GM21423 (cell line): ENCODE measurements around the gene EFCAB6.

Source experiments
- ATAC-seq: cut with Tn5 transposase; IDR thresholded peaks from one replicate; pipeline ENCODE4 v1.9.1; 2021; ENCODE audit warnings: mild to moderate bottlenecking, moderate library complexity; ENCODE audit not compliant: unreplicated experiment

The EFCAB6 gene

DNA sequence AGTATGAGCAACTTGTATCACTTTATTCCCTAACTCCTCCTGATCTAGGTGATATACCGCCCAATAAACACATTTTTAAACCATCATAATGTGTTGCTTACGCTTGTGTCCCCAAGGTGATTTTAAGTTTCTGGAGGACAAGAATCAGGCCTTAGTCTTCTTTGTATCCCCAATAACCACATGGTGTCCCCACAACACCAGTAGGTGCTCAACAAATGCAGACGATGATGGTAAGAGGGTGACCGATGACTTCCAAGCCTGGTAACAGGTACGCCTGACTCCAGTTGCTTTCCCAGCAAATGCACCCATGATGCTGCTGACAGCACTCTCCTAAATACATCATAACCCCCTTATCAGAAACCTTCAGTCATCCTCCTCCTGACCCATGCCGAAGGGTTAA, 64.2 kb downstream of the EFCAB6 start:
- no peak for ATAC-seq

DNA sequence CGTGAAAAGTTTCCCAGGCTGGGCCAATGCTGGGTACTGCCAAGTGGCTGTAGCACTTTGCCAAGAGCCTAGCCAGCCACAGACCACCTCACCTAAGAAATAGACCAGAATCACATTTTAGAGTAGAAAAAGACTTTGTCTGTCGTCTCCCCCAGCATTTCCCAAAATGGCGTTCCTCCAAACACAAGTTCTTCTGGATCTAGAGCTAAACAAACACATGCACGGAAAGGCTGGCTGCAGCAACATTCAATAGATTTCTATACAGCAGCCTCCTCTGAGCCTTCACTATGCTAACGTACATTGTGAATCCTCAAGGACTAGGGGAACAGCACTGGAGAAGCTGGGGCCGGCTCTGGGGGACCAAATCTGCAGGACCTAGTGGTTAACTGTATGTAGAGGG, 65.0 kb downstream of the EFCAB6 start:
- no peak for ATAC-seq

DNA sequence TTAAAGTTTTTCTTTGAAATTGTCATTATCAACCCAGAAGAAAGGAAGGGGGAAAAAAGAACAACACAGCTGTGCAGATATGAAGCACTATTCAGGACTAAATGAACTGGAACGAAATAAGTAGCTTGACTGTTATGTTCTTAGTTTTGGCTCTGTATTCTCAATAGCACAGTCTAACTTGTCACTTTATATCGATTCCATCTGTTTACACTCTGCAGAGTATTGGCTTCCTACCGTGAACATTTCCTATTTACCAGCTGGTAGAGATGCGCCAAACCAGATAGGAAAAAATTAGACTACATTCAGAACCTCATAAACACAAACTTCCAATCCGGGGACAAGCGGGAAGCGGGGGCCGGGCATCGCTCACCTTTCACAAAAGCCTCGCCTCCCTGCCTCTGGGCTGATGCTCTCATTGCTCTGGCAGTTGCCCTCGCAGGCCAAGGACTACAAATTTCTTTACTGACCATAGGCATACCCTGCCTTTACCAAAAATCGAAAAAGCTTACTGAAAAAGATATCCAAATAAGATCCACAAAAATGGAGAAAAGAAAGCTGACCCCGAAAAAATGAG, 66.2 kb downstream of the EFCAB6 start:
- ATAC-seq: no peak

DNA sequence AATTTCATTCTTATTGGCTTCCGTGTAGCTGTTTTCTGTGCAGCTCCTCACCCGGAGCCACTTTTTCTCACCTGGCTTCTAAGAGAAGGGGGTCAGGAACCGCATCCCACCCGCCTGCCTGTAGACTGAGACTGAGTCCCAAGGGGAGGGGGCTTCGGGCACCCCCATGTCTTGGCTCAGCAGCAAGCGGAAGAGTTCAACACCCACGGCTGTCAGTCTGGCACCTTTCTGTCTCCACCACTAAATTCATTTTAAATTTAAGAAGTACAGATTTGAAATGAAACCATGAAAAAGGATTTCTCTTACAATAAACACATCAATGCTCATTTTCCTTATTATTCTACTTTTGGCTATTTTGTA, 66.7 kb downstream of the EFCAB6 start:
- no peak for ATAC-seq

DNA sequence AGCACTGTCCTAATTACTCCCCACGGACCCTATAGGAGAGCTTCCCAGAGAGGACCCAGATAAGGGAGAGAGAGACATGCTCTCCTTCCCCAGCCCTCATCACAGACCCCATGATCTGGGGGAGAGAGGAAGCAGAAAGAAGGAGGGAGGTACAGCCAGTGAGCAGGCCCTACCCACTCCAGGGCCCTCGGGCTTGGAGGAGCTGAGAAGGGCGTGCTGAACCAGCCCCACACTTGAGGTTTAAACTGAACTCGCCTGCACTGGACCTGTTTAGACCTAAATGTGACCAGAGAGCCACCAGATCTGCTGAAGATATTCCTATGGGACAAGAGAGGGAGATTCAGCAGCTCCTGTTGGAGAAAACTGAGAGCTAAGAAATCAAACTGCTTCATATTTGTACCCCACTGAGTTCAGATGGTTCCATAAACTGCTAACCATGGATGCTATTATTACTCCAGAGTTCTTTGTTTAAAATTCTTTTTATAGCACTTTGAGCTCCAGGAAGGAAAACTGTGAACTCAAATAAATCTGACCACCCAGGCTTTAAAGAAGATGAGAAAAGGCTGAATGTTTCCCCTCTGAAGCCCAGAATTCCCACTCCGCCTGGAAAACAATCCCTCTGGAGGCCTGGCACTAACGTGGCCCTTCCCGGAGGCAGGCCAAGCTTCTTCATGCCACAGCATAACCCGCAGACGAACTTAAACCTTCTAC, 67.2 kb downstream of the EFCAB6 start:
- no peak for ATAC-seq

DNA sequence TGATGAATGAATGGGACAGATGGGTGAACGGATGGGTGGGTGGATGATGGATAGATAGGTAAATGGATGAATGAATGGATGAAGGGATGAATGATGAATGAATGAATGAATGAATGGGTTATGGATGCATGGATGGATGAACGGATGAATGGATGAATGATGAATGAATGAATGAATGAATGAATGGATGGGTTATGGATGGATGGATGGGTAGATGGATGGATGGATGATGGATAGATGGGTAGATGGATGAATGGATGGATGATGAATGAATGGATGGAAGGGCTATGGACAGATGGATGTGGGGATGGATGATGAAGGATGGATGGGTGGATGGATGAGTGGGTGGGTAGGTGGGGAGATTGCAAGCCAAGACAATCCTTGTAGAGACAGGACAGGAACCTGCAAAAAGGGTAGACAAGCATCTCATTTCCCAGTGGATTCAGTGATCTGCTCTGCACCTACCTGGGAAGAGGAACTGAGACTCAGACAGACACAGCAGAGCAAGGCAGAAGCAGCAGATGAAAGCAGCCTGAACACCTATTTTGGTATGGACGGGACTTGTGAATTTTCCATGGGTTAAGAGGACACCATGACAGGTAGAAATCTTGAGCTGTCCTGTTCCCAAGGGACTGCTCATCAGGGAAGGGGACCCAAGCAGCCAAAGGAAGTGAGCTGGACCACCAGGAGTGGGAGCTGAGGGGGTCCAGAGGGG, 68.0 kb downstream of the EFCAB6 start:
- no peak for ATAC-seq

DNA sequence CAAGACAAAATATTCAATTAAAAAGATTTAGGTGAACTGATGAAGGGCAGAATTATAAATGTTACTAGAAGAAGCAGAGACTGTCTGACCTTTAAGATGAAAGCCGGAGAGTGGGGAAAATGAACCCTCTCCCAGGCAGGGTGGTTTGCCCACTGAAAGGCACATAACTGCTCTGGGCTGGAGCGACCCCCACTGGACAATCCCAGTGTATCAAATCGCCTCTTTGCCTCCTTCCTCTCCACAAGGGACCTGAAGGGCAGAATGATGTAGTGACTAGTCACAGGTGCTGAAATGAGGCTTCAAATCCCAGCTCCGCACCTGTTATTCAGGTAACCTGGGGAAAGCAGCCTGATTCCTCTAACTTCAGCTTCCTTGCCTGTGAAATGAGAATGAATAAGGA, 69.0 kb downstream of the EFCAB6 start:
- ATAC-seq: no peak

DNA sequence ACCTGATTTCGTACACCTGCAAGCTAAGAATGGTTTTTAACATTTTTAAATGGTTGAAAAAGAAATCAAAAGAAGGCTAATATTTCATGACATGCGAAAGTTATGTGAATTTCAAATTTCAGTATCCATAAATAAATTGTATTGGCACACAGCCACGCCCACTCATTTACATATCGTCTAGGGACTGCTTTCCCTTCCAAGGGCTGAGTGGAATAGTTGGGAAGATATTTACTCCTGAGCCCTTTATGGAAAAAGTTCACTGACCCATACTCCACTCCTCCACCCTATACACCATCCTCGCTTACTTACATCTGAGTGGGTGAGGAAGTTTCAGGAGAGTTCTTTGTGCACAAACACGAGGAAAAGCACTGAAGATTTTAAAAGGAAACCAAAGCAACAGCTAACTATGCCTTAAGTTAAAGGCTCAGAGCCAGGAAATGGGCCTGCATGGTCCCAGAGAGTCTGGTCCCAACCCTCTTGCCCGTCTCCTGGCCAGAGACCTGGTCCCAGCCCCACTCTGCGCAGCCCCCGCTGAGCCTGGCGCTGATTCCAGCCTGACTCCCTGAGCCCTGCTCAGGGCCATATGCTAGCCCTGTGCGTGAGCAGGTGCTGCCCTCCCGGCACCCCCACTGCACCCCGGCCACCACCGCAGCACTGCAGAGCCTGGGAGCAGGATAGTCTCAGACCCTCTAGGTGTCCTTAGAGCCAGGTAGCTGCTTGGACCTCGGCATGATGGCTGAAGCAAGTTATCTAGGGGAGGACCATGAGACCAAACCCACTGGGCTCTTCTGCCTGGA, 69.8 kb downstream of the EFCAB6 start:
- no peak for ATAC-seq

DNA sequence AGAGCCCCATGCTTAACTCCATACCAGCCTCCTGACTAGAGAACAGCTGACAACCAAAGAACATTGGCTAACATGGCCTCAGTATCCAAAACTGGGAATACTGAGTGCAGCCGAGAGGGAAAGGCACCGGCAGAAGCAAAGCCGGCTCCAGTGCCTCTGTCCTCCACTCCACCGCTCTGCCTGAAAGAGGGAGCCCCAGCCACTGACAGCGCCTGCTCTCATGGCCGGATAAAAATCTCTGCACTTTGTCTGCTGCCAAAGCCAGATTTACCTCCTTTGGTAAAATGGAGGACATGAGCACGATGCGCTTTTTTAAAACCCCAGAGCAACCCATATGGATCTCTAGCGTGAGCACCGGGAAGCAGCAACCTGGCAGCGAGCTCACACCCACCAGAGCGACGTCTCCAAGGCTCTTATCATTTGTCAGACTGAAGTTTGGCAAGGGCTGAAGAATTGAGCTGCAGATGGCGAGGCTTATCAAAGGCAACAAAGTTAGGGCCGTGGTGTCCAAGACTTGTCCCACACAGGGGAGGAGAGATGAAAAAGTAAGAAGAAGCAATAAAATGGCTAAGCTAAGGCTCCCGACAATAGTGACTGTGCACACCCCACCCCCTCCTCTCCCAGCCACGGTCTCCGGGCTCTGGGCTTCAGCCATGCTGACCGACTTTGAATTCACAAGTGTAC, 71.4 kb downstream of the EFCAB6 start:
- ATAC-seq: no peak

DNA sequence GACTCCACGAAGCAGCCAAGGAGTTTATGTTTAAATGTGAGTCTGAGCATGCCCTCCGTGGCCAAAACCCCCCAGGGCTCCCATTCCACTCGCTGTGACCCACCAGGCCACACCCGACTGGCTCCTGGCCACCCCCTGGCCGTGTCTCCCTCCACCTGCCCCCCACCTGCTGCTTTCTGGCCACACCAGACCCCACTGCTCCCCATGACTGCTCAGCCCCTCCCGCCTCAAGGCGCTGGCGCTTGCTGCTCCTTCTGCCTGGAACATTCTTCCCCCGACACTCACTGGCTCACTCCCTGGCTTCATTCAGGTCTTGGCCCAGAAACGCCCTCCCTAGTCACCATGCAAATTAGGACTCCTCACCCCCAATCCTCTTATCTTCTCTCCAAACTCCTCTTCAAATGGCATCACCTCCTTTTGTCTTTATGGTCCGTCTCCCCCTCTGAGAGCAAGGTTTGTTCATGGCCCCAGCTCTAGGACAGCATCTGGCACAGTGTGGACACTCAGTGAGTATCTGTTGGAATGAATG, 72.2 kb downstream of the EFCAB6 start:
- no peak for ATAC-seq

DNA sequence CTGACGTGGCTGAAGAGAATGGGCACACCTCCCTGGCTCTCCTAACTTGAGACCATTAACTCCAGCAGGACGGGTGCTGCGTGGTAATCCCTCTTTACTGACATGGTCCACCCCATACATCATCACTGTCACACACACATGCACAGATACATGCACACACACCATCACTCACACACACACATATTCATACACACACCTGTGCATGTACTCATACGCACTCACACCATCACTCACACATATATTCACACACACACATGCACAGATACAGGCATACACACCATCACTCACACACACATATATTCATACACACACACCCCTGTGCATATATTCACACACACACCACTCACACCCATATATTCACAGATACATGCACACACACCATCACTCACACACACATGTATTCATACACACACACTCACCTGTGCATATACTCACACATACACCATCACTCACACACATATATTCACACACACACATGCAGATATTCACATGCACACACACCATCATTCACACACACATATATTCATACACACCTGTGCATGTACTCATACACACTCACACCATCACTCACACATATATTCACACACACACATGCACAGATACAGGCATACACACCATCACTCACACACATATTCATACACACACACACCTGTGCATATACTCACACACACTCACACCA, 74.8 kb downstream of the EFCAB6 start:
- ATAC-seq: no peak

DNA sequence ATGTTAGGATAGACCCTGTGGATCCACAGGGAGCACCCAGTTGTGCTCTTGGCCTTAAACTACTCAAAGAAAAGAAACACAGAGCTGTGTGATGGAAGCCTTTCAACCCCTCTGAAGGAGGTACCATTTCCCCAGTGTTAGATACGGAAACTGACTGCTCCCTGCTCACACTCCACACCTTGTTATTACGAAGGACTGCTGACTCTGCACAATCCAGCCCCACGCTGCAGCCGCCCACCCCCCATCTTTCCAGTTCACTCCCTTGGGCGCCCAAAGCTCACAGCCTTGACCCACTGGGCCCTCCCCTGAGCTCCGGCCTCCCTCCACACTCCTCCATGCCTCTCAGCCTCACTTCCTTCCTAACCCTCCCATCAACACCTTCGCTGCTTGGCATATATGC, 75.5 kb downstream of the EFCAB6 start:
- ATAC-seq: no peak

DNA sequence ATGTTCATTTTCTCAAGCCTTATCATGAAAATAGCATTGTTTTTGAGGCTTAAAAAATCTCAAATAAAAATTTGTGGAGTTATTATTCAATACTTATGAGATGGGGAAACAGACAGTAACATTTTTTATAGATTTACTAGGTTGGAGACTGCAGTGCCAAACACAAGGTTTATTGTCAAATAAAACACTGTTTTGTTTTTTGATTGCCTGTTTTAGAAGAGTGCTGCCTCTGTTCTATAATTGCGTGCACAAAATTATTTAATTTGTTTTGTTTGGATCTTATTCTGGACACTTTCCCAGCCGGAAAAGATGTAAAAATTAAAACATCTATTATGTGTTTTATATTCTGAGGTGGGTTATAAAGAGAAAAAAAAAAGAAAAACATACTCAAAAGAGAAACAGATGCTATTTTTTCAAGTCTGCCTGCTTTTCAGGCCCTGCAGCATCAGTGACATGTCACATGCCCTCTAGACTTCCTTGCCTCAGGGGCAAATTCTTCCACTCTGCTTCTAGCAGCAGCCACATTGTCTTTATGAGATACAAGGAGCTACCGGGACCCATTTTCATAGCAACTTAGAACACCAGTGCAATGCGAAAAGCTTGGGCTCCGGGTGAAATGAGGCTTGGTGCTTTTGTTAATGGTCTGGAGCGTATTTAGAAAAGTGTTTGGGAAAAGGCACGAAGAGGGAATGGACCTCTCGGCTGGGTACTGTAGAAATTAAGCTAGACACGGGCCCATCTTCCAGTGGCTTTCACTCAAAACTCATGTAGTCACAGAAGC, 77.5 kb downstream of the EFCAB6 start:
- ATAC-seq: no peak

DNA sequence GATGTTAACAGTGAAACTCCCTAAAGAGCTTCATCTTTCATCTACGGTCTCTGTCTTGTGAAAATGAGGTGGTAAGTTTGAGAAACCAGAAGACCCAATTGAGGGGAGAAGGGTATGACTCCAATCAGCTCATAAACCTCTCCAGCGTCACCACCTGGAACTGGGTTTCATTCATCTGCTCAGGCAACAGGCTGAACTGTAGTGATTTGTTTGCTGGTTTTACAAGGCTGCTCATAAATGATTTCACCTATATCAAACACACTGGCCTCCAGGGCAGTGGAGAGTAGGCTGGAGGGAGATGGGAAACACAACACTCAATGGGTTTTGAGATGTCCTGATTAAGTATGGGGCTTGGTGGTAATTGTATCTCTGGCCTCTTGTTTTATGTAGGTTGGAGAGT, 79.0 kb downstream of the EFCAB6 start:
- ATAC-seq: no peak

DNA sequence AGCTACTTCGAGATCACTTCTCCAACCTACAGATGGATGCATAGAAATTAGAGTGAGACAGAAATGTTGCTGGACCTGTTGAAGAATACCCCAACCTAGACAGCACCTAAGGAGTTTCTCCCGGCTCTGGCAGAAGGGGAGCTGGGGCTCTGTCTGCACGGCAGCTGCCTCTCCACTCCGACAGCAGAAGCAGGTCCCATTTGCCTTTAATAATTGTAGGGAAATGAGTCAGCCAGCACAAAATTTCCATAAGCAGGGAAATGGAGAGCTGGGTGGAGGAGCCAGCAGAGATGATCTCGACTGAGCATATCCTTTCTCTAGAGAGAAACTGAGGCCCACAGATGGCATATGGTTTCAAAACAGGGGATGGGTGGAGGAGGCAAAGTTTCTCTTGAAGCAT, 80.1 kb downstream of the EFCAB6 start:
- ATAC-seq: no peak

DNA sequence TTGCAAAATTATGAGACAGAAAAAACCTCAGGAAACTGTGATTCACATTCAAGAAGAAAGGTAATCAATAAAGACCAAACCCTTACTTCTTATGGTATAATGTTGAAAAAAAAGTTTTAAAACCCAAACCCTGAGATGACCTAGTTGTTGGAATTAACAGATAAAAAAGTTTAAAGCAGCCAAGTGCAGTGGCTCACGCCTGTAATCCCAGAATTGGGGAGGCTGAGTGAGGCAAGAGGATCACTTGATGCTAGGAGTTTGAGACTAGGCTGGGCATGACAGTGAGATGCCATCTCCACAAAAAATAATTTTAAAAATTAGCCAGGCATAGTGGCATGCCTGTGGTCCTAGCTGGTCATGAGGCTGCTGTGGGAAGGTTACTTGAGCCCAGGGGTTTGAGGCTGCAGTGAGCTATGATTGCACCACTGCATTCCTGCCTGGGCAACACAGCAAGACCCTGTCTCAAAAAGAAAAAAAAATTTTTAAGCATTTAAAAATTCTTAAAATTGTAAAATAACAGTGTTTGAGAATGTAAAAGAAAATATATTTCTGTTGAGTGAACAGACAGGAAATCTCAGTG, 85.1 kb downstream of the EFCAB6 start:
- ATAC-seq: no peak

DNA sequence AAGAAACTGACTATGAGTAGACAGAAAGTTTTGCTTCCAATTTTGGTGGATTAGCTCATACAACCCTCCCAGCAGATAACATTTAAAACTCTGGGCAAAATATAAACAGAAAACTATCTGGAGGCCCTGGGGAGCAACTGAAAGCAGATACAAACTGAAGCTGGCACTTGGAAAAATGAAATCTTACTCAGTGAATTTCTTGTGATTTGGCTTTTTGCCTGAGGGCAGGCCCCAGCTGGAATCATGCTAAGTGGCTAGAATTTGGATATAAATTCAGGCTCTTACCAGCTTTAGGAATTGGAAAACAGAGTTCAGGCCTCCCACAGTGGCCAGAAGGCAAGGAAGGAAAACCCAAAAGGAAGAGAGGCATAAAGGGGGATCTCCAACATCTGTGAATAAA, 85.8 kb downstream of the EFCAB6 start:
- no peak for ATAC-seq

DNA sequence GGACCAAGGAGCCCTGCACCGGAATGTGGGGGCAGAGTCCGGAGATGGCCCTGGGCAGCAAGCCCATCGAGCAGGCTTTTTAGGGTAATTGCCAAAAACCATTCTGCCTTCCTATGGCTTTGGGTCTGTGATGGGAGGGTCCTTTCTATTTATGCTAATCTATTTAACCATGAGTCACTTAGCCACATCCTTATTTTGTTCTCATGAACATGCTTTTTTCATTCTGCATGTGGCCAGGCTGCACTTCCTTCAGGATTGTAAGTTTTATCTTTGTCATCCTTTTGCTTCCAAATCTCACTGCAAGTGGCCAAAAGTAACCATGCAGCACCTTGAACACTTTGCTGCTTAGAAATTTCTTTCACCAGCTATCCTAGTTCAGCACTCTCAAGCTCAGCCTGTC, 88.3 kb downstream of the EFCAB6 start:
- no peak for ATAC-seq

DNA sequence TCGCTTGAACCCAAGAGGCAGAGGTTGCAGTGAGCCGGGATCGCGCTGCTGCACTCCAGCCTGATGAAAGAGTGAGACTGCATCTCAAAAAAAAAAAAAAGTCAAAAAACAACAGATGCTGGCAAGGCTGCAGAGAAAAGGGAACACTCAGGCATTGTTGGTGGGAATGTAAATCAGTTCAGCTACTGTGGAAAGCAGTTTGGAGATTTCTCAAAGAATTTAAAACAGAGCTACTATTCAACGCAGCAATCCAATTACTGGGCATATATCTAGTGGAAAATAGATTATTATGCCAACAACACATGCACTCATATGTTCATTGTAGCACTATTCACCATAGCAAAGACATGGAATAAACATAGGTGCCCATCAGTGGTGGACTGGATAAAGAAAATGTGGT, 89.7 kb downstream of the EFCAB6 start:
- ATAC-seq: no peak
